ENCODE results near the gene LRP1.

The LRP1 gene

GRCh38 chr12:57094208-57095160 lies 33.8 kb upstream of the LRP1 start:
- no peak for DNase-seq (ENCODE audit: low read depth in 2 of 2)

GRCh38 chr12:57095440-57095839 lies 32.8 kb upstream of the LRP1 start:
- no peak for DNase-seq (ENCODE audit: low read depth in 2 of 2)

- DNase-seq (ENCODE audit: low read depth in 2 of 2), result no peak
Observed at GRCh38 chr12:57096099-57096572, 32.1 kb upstream of the LRP1 start.

DNA sequence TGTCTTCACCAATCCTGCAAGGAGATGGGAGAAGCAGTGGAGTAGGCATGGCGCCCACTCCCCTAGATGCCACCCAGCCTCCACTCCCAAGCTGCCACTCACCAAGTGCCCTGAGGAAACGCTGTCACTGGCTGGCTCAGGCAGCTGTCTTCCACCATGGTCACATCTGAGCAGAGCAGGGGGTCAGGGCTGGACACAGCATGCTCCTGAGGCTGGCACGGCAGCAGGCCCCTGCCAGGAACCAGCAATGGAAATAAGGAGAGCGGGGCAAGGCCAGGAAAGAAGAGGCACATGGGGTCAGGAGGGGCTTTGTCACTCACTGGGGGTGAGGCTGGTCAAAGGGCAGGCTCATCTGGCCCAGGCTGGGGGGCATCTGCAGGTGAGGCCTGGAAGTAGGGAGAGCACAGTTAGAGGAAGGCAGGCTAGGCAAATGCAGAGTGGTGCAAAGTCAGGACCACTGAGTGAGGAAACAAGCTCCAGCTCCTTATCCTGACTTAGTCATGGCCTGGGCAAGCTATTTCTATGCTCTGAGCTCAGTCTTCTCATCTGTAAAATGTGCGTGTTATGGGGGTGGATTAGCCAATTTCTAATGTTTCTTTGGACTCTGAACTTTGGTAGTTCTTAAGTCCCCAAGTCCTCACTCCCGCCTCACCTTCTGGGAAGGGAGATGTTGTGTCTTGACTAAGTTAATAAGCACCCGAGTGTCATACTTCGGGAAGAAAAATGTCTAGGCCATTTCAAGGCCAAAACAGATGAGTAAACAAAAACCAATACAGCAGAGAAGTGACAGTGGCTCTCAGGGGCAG lies 31.3 kb upstream of the LRP1 start:
- DNase-seq (ENCODE audit: low read depth in 2 of 2), result no peak

- no peak for DNase-seq (ENCODE audit: low read depth in 2 of 2)
Observed at GRCh38 chr12:57097554-57097835, 30.8 kb upstream of the LRP1 start.

DNA sequence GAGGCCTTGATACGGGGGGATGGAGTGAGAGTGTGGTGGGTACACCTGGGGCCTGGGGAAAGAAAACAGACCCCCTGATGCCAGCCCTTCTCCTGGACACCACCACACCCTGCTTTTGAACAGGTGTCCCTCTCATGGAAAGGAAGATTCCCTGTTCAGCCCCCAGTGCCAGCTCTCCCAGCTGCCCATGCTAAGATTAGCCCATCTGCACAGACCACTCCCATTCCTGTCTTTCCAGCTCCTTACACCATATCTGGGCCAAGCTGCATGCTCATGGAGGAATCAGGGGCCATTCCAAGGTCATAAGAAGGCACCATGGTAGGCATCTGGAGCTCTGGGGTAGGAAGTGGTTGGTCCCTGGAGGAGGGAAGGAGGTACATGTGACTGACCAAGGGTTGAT lies 29.7 kb upstream of the LRP1 start:
- DNase-seq (ENCODE audit: low read depth in 2 of 2), result no peak

GRCh38 chr12:57099047-57099714 lies 29.1 kb upstream of the LRP1 start:
- DNase-seq (ENCODE audit: low read depth in 2 of 2), result no peak

DNA sequence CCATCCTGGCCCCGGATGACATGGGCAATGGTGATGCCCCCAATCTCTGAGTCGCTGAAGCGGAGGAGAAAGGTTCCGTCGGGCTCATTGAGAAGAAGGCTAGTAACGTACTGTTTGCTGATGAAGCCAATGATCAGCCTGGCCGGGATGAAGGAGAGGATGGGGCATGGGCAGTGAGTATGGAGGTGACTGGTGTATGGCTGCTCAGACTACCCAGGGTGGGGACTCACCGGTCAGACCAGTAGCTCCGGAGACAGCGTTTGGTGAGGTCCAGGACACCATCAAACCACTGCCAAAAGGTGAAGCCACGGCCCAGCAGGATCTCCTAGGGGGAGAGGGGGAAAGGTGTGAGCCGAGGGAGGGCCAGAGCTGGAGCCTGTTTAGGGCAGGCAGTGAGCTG lies 28.5 kb upstream of the LRP1 start:
- DNase-seq (ENCODE audit: low read depth in 2 of 2), result no peak

DNA sequence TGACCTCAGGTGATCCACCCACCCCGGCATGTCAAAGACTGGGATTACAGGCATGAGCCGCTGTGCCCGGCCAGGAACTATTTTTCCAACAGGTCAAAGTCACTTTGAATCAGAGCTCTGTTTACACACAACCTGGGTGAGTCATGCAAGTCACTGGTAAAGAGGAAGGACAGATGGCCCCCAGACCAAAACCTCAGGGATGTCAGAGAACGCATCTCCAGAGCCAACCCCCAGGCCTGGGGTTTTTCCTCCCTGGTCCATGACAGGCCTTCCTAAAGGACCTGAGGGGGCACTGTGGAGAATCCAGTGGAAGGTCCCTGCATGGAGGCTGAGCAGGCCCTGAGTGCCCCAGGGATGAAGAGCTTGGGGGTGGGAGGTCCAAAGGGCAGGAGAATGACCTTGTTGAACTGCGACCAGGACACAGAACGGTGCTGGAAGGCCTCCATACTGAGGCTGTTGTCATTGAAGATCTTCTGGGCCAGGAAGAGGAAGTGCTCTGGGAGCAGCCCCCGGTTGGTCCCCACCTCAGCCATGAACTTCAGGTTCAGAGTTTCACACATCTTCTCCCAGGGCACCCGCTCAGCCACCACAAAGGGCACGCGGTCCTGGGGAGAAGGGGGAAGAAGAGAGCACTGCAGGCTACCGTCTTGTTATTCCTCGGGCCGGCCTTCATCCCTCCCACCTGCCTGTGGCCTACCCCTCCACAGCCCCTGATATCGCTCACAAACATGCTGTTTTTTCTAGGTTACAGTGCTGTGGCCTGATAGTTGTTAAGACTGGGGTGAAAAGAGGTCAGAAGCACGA lies 26.2 kb upstream of the LRP1 start:
- DNase-seq (ENCODE audit: low read depth in 2 of 2), result no peak

- DNase-seq (ENCODE audit: low read depth in 2 of 2), result no peak
Observed at GRCh38 chr12:57103856-57104255, 24.4 kb upstream of the LRP1 start.

GRCh38 chr12:57104292-57104910 lies 23.9 kb upstream of the LRP1 start:
- no peak for DNase-seq (ENCODE audit: low read depth in 2 of 2)

DNA sequence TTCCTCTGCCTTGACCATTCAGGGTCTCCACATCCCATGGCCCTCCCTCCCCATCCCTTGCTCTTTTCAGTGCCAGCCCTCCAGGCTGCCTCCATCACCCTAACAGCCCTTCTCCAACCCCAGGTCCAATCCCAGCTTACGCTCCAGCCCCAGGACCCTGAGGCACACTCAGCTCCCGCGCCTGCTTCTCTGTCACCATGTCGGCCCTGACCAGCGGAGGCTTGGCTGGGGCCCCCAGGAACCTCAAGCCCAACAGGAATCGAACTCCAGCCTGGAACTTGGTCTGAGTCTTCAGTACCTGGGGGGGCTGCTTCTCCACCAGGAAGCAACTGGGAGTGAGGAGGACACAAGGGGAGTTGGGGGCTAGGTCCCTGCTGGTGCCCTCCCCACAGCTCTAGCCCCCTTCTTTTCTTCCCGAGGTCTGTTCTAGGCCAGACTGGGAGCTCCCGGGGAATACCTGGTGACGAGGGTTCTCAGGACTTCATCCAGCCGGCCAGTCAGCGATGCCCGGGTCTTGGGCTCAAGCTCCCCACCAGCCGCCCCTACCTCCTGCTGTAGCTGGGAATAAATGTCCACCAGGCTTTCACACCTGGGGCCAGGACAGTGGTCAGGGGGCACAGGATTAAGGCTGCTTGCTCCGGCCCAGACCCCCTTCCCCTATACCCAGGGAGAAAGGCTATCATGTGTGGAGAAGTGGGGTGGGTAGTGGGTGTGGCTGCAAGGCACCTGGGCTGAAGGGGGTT lies 23.1 kb upstream of the LRP1 start:
- DNase-seq (ENCODE audit: low read depth in 2 of 2), result no peak

GRCh38 chr12:57106021-57106708 lies 22.1 kb upstream of the LRP1 start:
- no peak for DNase-seq (ENCODE audit: low read depth in 2 of 2)

GRCh38 chr12:57107456-57108155 lies 20.7 kb upstream of the LRP1 start:
- no peak for DNase-seq (ENCODE audit: low read depth in 2 of 2)

DNA sequence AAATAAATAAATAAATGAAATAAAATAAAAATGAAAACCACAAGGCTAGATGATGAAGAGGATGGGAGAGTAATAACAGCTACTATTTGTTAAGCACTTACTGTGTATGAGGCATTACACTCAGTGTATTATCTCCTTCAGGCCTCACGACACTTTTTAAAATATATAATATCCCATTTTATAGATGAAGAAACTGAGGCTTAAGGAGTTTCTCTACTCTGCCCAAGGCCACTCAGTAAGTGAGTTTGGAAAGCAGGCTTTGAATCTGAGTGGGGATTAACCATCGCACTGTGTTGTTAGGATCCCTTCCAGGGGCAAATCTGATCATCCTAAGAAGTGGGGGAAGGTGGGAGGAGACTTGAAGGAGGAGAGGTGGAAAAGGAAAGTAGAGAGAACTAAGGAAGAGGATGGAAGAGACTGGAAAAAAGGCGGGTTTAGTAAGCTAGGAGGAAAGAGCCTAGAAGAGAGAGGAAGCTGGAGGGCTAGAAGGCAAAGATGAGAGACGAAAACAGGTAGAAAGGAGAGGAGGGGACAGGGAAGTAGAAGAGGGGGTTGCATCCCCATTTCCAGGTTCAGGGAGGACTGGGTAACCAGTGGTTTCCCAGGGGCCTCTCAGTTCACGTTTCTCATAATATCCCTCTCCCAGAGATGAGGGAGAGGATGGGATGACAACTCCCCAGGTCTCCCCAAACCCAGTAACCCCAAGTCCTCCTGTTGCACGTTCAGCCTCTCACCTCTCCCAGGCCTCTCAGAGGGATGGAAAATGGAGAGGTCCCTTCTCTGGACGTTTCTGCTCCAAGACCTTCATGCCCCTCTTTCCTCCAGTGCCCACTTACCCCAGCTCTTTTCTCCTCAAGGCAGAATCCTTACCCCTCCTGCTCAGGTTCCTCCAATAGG lies 18.8 kb upstream of the LRP1 start:
- DNase-seq (ENCODE audit: low read depth in 2 of 2), result no peak

DNA sequence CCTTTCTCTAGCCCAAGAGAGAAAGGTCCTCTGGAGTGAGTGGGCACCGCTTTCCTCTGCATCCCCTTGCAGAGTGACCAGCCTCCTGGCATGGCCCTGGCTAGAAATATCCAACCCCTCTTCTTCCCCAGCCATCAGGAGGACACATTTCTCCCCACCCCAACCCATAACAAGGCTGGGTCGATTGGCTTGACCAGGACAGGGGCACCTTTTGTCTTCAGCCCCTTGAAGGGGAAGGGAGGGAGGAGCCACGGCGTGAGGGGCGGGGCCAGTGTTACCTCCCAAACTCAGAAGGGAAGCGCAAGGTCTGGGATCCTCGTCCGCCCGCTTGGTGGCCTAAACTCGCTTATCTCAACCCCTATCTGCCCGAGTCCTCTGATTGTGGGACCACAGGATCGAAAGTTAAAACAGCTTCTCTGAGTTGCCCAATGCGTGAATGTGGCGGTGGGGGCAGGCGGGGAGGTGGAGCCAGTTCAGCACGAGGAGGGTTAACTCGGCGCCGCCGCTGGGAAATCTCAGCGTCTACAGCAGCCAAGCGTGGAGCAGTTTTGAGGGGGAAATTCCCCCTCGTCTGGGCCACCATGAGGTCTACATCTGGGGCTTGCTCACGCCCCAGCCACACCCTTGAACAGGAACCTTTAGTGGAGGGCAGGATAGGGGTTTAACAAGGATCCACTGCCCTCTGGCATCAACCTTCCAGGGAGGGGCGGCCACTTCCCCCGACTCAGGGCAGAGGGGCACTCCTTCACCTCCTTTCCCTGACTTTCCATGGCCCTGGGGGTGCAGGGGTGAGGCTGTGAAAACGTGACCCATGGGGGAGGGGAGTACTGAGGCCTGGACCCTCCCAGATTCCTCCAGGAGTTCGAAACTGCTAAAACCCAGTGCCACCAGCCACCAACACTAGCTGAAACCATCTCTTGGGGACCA lies 17.9 kb upstream of the LRP1 start:
- DNase-seq (ENCODE audit: low read depth in 2 of 2), result peak; percentile 57 to 67

All from activated CD8-positive, alpha-beta memory T cell treated with anti-CD3 and anti-CD28 coated beads for 4 hours (primary cell).